HL-60 (cell line): ENCODE data around the gene MALRD1.

Source experiments
- DNase-seq, 2 experiments: peaks; one replicate each; pipeline ENCODE4 v3.0.0-alpha.2; 2010 to 2020; ENCODE audit warnings: low read depth in 1 of 2, low spot score in 1 of 2
- H3K27ac ChIP-seq: fragments of 250-450 bp; sonication (Bioruptor Pico); replicated peaks from 2 replicates; pipeline ENCODE4 v1.5.1; 2020; ENCODE audit warnings: mild to moderate bottlenecking, moderate library complexity
- H3K27me3 ChIP-seq: fragments of 250-450 bp; sonication (Bioruptor Pico); 2 replicates; pipeline ENCODE4 v1.5.1; 2021; ENCODE audit warnings: mild to moderate bottlenecking, moderate library complexity; ENCODE audit not compliant: insufficient read depth, poor library complexity, severe bottlenecking
- H3K4me3 ChIP-seq: replicated peaks from 2 replicates; pipeline ENCODE4 v1.5.1; 2011; ENCODE audit warnings: mild to moderate bottlenecking, control low read depth, low read length; ENCODE audit not compliant: insufficient read depth
- CTCF ChIP-seq: IDR thresholded peaks from one replicate; pipeline ENCODE4 v1.5.1; 2011; ENCODE audit warnings: low read length, control low read depth, inconsistent platforms; ENCODE audit not compliant: insufficient read depth
- GABPA ChIP-seq: IDR thresholded peaks from 2 replicates; pipeline ENCODE4 v1.6.1; 2012; ENCODE audit warnings: low read depth
- POLR2AphosphoS5 ChIP-seq: IDR thresholded peaks from 2 replicates; pipeline ENCODE4 v1.6.1; 2012; ENCODE audit warnings: low read depth
- REST ChIP-seq: IDR thresholded peaks from 2 replicates; pipeline ENCODE4 v1.6.1; 2012; ENCODE audit warnings: low read depth; ENCODE audit not compliant: insufficient replicate concordance
- SPI1 ChIP-seq: IDR thresholded peaks from 2 replicates; pipeline ENCODE4 v1.6.1; 2012; ENCODE audit warnings: low read depth, mild to moderate bottlenecking, borderline replicate concordance

MALRD1 gene

GRCh38 chr10:19620811-19621210 lies 572.2 kb downstream of the MALRD1 start:
- H3K4me3 ChIP-seq: no peak overlapping the region
- TF ChIP-seq REST (no peak), POLR2AphosphoS5 (no peak)
- H3K27ac ChIP-seq: no peak overlapping the region
- no peaks in the 10 kb centered on the region for H3K27me3 ChIP-seq
- no peak for DNase-seq

- no peak for DNase-seq
- TF ChIP-seq GABPA (no peak), SPI1 (no peak), CTCF (no peak), POLR2AphosphoS5 (no peak), REST (no peak)
- H3K27me3 ChIP-seq: no peaks in the 10 kb centered on the region
- H3K27ac ChIP-seq: no peak overlapping the region
- no peak overlapping the region for H3K4me3 ChIP-seq
These were observed 574.7 kb downstream of the MALRD1 start for GRCh38 chr10:19623321-19623720.

GRCh38 chr10:19626156-19626555 lies 577.6 kb downstream of the MALRD1 start:
- H3K27ac ChIP-seq: no peak overlapping the region
- TF ChIP-seq SPI1 (no peak), CTCF (no peak), REST (no peak), POLR2AphosphoS5 (no peak), GABPA (no peak)
- no peak for DNase-seq
- no peak overlapping the region for H3K4me3 ChIP-seq
- no peaks in the 10 kb centered on the region for H3K27me3 ChIP-seq
